SH-SY5Y (cell line): ENCODE results near the gene SNED1.

Experiments
- GATA2 ChIP-seq: IDR thresholded peaks from 2 replicates; pipeline ENCODE4 v1.6.1; 2011; ENCODE audit warnings: mild to moderate bottlenecking, low read depth, low read length
- GATA3 ChIP-seq: IDR thresholded peaks from 2 replicates; pipeline ENCODE4 v1.6.1; 2011; ENCODE audit warnings: low read depth, mild to moderate bottlenecking, low read length, moderate library complexity

GRCh38 chr2:241091201-241091600 is 92.8 kb downstream of the SNED1 start:
- TF ChIP-seq GATA2, result no peak
- no peak for TF ChIP-seq GATA3
